GM19023 (cell line): ENCODE measurements around the gene GTF3C1.
"Not testable (repeated sequence)": the region's sequence is repeated elsewhere in the genome, so short reads cannot be mapped to it uniquely, and the experiment has no call there.

Experiments used
- ATAC-seq: cut with Tn5 transposase; IDR thresholded peaks from one replicate; pipeline ENCODE4 v1.9.1; 2021; ENCODE audit warnings: mild to moderate bottlenecking, moderate library complexity; ENCODE audit not compliant: unreplicated experiment

GTF3C1 gene, protein sequence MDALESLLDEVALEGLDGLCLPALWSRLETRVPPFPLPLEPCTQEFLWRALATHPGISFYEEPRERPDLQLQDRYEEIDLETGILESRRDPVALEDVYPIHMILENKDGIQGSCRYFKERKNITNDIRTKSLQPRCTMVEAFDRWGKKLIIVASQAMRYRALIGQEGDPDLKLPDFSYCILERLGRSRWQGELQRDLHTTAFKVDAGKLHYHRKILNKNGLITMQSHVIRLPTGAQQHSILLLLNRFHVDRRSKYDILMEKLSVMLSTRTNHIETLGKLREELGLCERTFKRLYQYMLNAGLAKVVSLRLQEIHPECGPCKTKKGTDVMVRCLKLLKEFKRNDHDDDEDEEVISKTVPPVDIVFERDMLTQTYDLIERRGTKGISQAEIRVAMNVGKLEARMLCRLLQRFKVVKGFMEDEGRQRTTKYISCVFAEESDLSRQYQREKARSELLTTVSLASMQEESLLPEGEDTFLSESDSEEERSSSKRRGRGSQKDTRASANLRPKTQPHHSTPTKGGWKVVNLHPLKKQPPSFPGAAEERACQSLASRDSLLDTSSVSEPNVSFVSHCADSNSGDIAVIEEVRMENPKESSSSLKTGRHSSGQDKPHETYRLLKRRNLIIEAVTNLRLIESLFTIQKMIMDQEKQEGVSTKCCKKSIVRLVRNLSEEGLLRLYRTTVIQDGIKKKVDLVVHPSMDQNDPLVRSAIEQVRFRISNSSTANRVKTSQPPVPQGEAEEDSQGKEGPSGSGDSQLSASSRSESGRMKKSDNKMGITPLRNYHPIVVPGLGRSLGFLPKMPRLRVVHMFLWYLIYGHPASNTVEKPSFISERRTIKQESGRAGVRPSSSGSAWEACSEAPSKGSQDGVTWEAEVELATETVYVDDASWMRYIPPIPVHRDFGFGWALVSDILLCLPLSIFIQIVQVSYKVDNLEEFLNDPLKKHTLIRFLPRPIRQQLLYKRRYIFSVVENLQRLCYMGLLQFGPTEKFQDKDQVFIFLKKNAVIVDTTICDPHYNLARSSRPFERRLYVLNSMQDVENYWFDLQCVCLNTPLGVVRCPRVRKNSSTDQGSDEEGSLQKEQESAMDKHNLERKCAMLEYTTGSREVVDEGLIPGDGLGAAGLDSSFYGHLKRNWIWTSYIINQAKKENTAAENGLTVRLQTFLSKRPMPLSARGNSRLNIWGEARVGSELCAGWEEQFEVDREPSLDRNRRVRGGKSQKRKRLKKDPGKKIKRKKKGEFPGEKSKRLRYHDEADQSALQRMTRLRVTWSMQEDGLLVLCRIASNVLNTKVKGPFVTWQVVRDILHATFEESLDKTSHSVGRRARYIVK (N-terminal part only)

DNA sequence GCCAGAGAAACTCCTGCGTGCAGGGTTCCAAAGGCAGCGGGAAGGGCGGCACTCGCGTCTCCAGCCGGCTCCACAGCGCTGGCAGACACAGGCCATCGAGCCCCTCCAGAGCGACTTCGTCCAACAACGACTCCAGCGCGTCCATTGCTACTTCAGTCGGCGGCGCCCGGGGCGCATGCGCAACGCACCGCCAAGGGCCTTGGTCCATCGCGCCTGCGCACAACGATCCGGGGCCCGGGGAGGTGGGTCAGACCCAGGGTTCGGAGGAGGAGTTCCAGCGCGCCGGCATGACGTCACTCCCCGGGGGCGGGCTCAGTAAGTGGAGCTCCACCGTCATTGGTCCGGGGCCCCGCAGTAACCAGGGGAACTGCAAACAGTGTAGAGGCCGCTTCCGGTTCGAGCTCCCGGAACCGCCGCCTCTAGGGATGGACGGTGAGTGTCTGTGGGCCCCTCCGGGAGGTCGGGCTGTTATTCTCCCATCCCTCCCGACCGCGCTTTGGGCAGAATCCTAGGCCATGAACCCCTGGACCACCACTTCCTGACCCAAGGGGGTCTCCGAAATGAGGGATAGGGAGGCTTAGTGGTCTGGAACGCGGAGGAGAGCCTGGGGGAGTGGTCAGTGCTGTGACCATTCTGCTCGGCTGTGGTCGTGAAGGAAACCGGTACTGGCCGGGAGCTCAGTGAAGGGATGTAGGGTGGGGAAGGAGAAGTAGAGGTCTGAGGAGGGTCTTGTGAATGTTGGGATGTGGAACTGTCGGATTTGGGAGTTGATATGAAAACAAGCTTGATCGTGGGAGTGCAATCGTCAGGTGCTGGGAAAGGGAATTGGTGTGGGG lies at the start of gene GTF3C1, which contains the start of gene KATNIP:
GTF3C1 (minus strand) TSS at position 168 of the 836 bp plus-strand sequence; CDS start at position 145, 23 bp downstream.
KATNIP (plus strand) TSS at position 399 of the 836 bp plus-strand sequence; CDS start at position 426, 27 bp downstream.
- ATAC-seq = peak; percentile 97

DNA sequence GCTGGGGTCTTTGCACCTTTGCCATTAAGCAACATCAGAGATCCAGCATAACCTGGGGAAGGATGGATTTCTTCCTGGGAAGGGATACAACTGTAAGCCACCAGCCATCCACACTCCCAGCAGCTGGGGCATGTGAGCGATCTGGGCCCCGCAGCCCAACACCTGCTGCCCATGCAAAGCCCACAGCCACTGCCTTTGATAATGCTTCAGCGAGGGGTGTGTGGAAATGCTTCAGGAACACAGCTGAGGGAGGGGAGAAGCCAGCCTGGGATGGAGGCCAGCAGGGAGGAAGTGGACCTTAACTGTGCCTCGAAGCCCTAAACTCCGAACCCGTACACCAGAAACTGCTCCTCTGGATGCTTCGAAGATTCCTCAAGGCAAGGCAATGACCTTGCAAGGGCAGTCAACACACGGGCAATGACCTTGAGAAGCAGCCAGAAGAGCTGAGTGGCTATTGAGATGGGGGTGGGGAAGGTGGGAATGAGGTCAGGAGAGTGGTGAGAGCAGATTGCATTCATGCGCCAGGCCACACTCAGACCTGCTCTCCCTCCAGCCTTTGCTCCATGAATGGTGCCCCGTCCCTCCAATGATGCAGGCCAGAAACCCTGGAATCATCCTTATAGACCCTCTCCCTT lies 49.3 kb upstream of the GTF3C1 start:
- no peak for ATAC-seq

DNA sequence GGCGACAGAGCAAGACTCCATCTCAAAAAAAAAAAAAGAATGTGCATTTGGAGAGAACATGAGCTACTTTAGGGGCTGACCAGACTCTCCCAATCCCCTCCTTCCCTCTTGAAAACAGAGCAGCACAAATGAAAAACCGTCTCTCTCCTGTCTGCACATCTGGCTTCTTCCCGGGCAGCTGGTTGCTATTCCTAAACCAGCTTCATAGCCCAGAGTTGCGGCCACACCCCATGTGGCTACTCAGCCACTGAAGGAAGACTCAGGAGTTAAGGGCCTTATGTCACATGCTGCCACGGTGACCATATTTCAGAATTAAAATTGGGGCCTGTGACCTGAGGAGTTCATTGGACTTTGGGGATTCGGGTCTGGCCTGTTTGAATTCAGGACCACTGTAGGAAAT lies 48.5 kb upstream of the GTF3C1 start:
- ATAC-seq = no peak

DNA sequence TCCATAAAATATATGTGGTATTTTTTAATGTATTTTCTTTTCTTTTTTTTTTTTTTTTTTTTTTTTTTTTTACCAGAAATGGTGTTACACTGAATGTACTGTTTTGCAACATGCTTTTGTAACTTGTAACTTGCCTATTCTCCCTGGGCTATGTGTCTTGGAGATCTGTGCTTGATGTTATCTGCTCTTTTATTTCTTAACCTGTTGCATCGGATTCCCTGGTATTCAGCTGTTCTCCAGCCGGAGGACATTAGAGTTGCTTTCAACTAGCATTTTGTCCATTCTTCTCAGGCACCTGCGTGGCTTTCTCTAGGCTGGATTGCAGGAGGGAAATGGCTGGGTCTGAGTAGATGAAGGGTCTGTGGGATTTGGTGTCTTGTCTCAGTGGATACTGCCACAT lies 47.6 kb upstream of the GTF3C1 start:
- ATAC-seq = no peak

DNA sequence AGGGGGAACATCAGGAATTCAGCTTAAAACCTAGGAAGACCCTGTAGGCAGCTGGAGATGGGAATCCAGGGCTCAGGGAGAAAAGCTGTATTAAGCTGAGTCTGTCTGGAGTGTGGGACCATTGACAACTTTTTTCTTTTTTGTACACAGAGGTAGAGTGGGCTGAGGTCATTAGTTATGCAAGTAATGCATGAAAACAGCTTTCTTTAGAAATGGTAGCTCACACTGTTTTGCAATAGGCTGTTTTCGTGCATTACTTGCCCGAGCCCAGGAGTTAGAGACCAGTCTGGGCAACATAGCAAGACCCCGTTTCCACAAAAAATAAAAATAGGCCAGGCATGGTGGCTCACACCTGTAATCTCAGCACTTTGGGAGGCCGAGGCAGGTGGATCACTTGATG lies 46.7 kb upstream of the GTF3C1 start:
- ATAC-seq = no peak

DNA sequence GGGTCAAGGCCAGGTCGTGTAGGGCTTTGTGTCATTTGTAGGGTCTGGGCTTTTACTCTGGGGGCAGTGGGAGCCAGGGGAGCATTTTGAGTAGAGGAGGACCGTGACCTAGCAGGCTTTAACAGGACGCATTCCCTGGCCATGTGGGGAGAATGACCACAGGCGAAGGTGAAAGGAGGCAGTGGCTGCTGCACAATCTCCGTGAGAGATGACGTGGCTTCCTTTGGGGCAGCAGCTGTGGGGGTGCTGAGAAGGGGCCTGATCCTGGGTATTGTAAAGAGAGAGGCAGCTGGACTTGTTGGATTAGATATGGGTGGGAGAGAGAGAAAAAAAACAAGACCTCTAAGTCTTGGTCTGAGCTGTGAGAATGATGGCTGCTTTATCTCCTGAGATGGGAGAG lies 46.3 kb upstream of the GTF3C1 start:
- ATAC-seq = no peak

DNA sequence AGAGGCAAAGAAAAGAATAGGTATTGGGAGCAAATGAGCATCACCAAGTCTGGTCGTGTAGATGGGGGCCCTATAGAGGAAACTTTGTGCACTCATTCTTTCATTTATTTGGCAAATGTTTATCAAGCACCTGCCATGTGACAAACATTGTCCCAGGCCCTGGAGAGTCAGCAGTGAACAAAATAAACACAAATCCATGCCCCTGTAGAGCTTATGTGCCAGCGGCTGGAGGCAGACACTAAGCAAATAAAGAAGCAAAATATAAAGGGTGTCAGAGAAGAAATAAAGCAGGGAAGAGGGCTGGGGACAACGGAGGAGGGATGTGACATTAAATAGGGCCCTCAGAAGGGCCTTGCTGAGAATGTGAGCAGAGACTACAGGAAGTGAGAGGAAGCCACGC lies 45.8 kb upstream of the GTF3C1 start:
- no peak for ATAC-seq

DNA sequence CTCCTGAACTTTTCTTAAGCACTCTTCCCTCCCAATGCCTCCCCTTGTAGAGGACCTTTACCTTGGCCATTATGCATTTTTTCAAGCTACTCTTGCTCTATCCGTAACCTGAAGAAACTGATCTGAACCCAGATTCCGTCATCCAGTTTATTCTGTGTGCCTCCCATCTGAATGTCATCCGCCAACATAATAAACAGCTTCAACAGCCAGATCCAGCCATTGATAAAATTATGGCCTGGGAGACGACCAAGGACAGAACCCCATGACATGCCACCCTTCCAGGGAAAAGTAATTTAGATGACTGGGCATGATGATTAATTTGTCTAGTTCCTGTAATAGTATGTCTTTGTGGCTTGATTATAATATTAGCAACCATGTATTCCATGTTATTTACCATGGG lies 42.1 kb upstream of the GTF3C1 start:
- ATAC-seq = no peak

DNA sequence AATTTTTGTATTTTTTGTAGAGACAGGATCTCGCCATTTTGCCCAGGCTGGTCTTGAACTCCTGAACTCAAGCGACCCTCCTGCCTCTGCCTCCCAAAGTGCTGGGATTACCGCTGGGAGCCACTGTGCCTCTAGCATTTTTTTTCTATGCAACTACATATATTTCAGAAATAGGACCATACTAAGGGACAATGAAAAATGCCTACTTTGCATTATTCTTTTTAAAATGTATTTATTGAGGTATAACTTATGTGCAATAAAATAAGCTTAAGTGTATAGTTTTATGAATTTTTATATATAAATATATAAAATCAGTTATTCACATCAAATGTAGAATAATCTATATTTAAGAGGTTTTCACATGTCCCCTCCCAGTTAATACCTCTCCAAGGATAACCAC lies 38.3 kb upstream of the GTF3C1 start:
- ATAC-seq = no peak

DNA sequence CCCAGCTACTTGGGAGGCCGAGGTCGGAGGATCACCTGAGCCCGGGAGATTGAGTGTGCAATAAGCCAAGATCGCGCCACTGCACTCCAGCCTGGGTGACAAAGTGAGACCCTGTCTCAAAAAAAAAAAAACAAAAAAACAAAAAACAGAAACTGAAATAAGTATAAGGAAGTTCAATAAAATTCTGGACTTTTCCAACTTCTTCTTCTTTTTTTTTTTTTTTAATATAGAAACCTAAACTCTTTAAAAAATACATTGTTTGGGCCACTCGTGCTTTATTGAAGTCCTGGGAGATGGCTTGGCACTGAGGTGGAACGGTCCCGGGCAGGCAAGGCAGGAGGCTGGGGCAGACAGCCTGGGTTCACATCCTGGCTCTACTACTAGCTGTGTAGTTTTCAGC lies 37.0 kb upstream of the GTF3C1 start:
- ATAC-seq = no peak

DNA sequence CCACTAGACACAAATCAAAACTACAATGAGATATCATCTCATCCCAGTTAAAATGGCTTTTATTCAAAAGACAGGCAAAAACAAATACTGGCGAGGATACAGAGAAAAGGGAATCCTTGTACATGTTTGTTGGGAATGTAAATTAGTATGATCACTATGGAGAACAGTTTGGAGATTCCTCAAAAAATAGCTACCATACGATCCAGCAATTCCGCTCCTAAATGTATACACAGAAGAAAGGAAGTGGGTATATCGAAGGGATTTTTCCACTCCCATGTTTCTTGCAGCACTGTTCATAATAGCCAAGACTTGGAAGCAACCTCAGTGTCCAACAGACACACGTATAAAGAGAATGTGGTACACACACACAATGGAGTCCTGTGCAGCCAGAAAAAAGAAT lies 35.5 kb upstream of the GTF3C1 start:
- ATAC-seq = no peak

DNA sequence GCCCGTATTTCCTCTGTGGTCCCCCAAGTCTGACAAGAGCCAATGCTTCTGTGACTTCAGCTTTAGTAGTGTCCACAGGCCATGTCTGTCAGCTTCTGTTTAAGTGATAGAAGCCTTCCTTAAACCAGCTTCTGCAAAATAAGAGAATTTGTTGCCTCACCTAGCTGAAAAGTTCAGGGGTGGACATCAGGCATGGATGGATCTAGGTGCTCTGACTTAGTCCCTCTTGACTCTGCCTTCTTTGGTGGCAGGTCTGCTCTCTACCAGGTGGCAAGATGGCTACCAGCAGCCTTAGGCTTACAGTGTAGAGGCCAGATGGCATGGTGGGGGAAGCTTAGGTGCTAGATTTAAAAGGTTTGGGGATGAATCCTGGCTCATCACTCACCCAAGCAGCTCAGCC lies 33.9 kb upstream of the GTF3C1 start:
- ATAC-seq = no peak

DNA sequence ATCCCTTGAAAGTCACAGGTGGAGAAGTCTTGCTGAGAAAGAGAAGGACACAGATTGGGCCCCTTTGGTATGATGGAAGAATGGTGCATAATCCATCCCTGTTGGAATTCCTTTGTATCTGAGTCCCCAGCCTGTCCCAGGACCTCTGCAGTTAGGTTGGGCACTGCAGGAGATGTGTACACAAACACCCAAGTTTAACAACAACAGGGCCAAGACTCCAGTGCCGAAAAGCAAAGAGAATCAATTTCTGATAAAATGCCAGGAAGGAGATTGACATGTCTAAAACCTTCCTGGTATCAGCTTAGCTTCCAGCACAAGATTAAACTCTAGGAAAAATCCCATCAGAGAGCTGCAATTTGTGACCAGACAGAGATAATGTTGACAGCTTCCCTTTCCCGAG lies 33.2 kb upstream of the GTF3C1 start:
- no peak for ATAC-seq

DNA sequence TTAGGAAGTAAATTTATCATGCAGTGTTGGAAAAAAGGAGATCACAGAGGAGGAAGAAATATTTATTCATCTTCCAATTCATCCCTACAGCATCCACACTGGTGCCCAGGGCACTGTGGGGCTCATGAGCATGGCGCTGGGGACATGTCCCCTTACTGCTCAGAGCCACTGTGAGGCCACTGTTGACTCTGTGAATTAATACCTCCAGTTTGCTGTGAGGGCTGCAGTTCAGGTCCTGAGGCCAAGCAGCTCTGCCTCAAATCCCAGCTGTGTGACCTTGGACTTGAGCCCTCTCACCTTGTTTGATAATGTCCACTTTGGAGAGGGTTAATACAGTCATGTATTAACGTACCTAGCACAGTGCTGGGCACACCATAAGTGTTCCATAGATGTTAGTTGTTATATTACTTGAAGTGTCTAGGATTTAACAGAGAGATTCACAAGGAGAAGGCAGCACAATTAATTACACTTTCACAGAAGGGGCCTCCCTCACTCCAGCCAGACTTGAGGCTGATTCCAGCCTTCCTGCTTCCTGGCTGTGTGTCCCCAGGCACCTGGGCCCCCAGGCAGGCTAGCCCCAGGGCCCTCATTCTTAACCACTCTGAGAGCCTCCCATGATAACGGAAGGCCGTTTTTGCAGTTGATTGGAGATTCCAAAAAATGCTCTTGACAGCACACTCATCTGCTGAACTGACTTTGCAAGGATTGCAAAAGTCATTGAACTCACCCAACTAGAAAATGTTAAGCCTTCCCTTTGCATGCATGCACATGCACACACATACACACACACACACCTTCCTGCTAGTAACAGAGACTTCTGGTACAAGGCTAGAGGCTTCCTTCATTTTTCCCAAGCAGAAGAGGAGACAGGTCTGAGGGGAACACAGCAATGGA lies 29.6 kb upstream of the GTF3C1 start:
- ATAC-seq = no peak

DNA sequence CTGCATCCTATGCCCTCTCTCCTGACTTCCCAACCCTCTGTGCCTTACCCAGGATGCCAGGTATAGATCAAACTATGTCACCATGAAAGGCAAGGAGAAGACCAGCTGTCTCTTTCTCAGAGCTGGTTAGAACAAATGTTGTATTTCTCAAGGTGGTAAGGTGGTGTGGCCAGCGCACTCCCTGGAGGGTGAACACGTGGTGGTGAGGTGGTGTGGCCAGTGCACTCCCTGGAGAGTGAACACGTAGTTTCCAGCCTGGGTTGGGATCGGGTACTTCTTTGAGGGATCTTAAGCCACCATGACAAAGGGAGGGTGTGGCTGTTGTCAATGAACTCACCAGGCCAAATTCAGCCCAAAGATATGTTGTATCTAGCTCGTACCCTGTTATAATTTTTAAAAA lies 27.0 kb upstream of the GTF3C1 start:
- no peak for ATAC-seq

DNA sequence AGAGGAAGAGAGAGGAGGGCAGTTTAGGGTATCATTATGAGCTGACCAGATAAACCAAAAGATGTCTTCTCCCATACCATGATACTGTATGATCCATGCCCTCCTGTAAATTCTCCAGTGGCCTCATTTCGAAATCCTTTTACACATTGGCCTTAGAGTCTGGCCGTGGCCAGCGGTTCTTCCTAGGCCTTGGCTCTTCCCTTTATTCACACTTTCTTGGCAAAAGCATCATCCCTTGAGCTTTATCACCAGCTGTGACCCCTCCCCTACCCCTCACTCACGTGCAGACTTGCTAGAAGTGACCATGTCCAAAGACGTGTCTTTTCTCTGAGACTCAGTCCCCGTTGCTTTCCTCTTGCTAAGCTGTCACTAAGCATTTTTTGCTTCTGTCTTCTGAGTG lies 23.0 kb upstream of the GTF3C1 start:
- ATAC-seq = no peak

DNA sequence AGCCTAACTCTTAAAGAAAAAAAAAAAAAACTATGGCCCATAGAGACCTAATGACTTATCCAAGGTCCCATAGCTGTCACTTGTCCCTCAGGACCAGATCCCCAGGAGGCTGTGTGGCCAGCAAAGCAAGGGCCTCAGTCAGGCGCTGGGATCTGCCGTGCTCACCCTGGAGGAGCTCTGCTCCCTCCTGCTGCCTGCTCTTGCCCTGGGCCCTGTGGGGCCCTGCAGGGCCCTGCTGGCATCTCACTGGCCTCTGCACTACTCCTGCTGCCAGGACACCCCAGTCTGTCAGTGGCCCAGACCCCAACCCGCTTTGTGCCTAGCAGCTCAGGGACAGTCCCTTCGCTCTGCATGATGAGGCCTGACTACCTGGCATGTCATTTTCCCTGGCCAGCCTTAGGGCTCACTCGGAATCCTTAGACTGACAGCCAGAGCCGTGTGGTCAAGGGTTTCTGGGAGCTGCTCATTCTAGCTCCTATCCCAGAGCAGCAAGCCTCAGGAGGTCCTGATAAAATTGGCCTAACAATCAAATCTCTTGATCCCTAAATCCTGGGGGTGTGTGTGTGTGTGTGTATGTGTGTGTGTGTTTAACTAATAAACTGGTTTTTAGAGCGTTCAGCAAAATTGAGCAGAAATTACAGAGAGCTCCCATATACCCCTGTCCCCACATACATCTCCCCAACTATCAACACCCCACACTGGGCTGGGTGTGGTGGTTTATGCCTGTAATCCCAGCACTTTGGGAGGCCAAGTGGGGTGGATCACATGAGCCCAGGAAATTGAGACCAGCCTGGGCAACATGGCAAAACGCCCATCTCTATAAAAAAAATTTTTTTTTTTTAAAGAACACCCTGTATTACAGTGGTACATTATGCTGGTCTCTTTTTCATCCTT lies 22.0 kb upstream of the GTF3C1 start:
- ATAC-seq = no peak

DNA sequence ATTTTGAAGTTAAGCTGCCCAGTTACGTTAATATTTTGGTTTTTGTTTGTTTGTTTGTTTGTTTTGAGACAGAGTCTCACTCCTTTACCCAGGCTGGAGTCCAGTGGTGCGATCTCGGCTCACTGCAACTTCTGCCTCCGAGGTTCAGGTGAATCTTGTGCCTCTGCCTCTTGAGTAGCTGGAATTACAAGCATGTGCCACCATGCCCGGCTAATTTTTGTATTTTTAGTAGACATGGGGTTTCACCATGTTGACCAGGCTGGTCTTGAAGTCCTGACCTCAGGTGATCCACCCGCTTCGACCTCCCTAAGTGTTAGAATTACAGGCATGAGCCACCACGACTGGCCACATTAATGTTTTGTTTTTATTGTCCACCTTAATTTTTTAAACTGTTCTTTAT lies 21.3 kb upstream of the GTF3C1 start:
- not testable (repeated sequence) for ATAC-seq
